ENCODE measurements around the gene RABGAP1L.
"Not testable (repeated sequence)": the region's sequence is repeated elsewhere in the genome, so short reads cannot be mapped to it uniquely, and the experiment has no call there.

GRCh38 chr1:174816621-174817020 lies 657.3 kb downstream of the RABGAP1L start:
- TF ChIP-seq, protein P1, sequence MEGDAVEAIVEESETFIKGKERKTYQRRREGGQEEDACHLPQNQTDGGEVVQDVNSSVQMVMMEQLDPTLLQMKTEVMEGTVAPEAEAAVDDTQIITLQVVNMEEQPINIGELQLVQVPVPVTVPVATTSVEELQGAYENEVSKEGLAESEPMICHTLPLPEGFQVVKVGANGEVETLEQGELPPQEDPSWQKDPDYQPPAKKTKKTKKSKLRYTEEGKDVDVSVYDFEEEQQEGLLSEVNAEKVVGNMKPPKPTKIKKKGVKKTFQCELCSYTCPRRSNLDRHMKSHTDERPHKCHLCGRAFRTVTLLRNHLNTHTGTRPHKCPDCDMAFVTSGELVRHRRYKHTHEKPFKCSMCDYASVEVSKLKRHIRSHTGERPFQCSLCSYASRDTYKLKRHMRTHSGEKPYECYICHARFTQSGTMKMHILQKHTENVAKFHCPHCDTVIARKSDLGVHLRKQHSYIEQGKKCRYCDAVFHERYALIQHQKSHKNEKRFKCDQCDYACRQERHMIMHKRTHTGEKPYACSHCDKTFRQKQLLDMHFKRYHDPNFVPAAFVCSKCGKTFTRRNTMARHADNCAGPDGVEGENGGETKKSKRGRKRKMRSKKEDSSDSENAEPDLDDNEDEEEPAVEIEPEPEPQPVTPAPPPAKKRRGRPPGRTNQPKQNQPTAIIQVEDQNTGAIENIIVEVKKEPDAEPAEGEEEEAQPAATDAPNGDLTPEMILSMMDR (IDR thresholded peaks at IDR 0.05), result not testable (repeated sequence)
- TF ChIP-seq POLR2A (IDR thresholded peaks at IDR 0.05), result not testable (repeated sequence)

Measured in body of pancreas (tissue), 4 donors.